Astrocyte (in vitro differentiated cells and primary cell): ENCODE results near the gene CERS3. TPM values are rescaled to one million over a fixed set of nuclear protein-coding genes. Genes with fewer than 3 reads are reported as not detected.

Experiments
- DNase-seq: peaks from one replicate; pipeline ENCODE4 v3.0.0-alpha.2; 2010; ENCODE audit warnings: low read depth
- FAIRE-seq: peaks from 2 replicates; lab custom pipeline; 2011; peaks lifted over from hg19 to GRCh38; lab: Jason Lieb, UNC
- H2AFZ ChIP-seq: 2 replicates; pipeline ENCODE4 v1.6.0; 2012; ENCODE audit warnings: low read depth, low read length, inconsistent platforms
- H3K27ac ChIP-seq: 2 replicates; pipeline ENCODE4 v1.5.1; 2011; ENCODE audit warnings: low read depth, low read length, inconsistent platforms
- H3K27me3 ChIP-seq: 2 replicates; pipeline ENCODE4 v1.6.0; 2011; ENCODE audit warnings: low read length, inconsistent platforms; ENCODE audit not compliant: insufficient read depth
- H3K36me3 ChIP-seq: 2 replicates; pipeline ENCODE4 v1.5.1; 2011; ENCODE audit warnings: low read length, inconsistent platforms; ENCODE audit not compliant: insufficient read depth
- H3K4me1 ChIP-seq: 2 replicates; pipeline ENCODE4 v1.5.1; 2011; ENCODE audit warnings: low read length, inconsistent platforms; ENCODE audit not compliant: insufficient read depth
- H3K4me2 ChIP-seq: 2 replicates; pipeline ENCODE4 v1.6.0; 2012; ENCODE audit warnings: low read length, inconsistent platforms
- H3K4me3 ChIP-seq: 2 replicates; pipeline ENCODE4 v1.5.1; 2011; ENCODE audit warnings: low read depth, mild to moderate bottlenecking, low read length, inconsistent platforms; ENCODE audit not compliant: insufficient read depth
- H3K79me2 ChIP-seq: 2 replicates; pipeline ENCODE4 v1.6.0; 2012; ENCODE audit warnings: mild to moderate bottlenecking, low read length, inconsistent platforms; ENCODE audit not compliant: insufficient read depth
- H3K9ac ChIP-seq: 2 replicates; pipeline ENCODE4 v1.6.0; 2012; ENCODE audit warnings: mild to moderate bottlenecking, low read length, inconsistent platforms
- H3K9me3 ChIP-seq: 2 replicates; pipeline ENCODE4 v1.5.1; 2012; ENCODE audit warnings: low read depth, mild to moderate bottlenecking, low read length, inconsistent platforms; ENCODE audit not compliant: insufficient read depth
- H4K20me1 ChIP-seq: 2 replicates; pipeline ENCODE4 v1.6.0; 2012; ENCODE audit warnings: low read length, inconsistent platforms; ENCODE audit not compliant: insufficient read depth
- H3K27ac Mint-ChIP-seq: one replicate; pipeline ENCODE4 v1.8.0; 2021; ENCODE audit warnings: mild to moderate bottlenecking, mixed read lengths; ENCODE audit not compliant: unreplicated experiment
- H3K27me3 Mint-ChIP-seq: one replicate; pipeline ENCODE4 v1.8.0; 2021; ENCODE audit warnings: low read depth, mixed read lengths; ENCODE audit not compliant: unreplicated experiment
- H3K36me3 Mint-ChIP-seq: one replicate; pipeline ENCODE4 v1.8.0; 2021; ENCODE audit warnings: low read depth, mixed read lengths; ENCODE audit not compliant: unreplicated experiment
- H3K4me1 Mint-ChIP-seq: one replicate; pipeline ENCODE4 v1.8.0; 2021; ENCODE audit warnings: low read depth, mixed read lengths; ENCODE audit not compliant: unreplicated experiment
- H3K4me3 Mint-ChIP-seq: one replicate; pipeline ENCODE4 v1.8.0; 2021; ENCODE audit warnings: mild to moderate bottlenecking, moderate library complexity, mixed read lengths; ENCODE audit not compliant: unreplicated experiment
- H3K9me3 Mint-ChIP-seq: one replicate; pipeline ENCODE4 v1.8.0; 2021; ENCODE audit warnings: mild to moderate bottlenecking, mixed read lengths; ENCODE audit not compliant: unreplicated experiment
- CTCF ChIP-seq: IDR thresholded peaks from 2 replicates; pipeline ENCODE4 v1.5.1; 2011; ENCODE audit warnings: low read depth, mild to moderate bottlenecking, inconsistent platforms, low read length, moderate library complexity; ENCODE audit not compliant: insufficient read depth
- EZH2 ChIP-seq: IDR thresholded peaks from 2 replicates; pipeline ENCODE4 v1.6.1; 2012; ENCODE audit warnings: mild to moderate bottlenecking, low read length, inconsistent platforms; ENCODE audit not compliant: insufficient read depth
- total RNA-seq: library from RNA; stranded (reverse); gene quantifications from 2 replicates; pipeline ENCODE4 v1.2.1, GENCODE V29; 2021

CERS3 gene
- total RNA-seq, 1 donor from 2014 or later: not detected

- no peak overlapping the region for H3K9ac ChIP-seq
- peaks cover 16% of the 10 kb centered on the region for H3K27me3 Mint-ChIP-seq
Measured at GRCh38 chr15:100531204-100531603, 2.5 kb upstream of the CERS3 start.

GRCh38 chr15:100529556-100529955, 806 bp upstream of the CERS3 start:
- Histone ChIP-seq H3K9ac (no peak overlapping the region), H3K4me1 (no peaks in the 10 kb centered on the region), H3K9me3 (no peaks in the 10 kb centered on the region), H3K27ac (no peak overlapping the region), H3K4me3 (no peak overlapping the region), H3K79me2 (no peaks in the 10 kb centered on the region), H3K36me3 (no peaks in the 10 kb centered on the region), H4K20me1 (no peaks in the 10 kb centered on the region), H3K27me3 (no peaks in the 10 kb centered on the region), H2AFZ (no peak overlapping the region), H3K4me2 (no peak overlapping the region)
- FAIRE-seq (no peak), DNase-seq (no peak)
- Mint-ChIP-seq H3K9me3 (no peaks in the 10 kb centered on the region), H3K4me1 (no peaks in the 10 kb centered on the region), H3K27ac (no peak overlapping the region), H3K4me3 (no peak overlapping the region), H3K36me3 (no peaks in the 10 kb centered on the region), H3K27me3 (peaks cover 16% of the 10 kb centered on the region)
- TF ChIP-seq EZH2: no peak
- TF ChIP-seq CTCF: no peak

More at GRCh38 chr15:100531204-100531603, 2.5 kb upstream of the CERS3 start:
- Histone ChIP-seq H4K20me1 (no peaks in the 10 kb centered on the region), H3K4me1 (no peaks in the 10 kb centered on the region), H3K36me3 (no peaks in the 10 kb centered on the region), H3K27ac (no peak overlapping the region), H3K27me3 (no peaks in the 10 kb centered on the region), H3K4me2 (no peak overlapping the region), H2AFZ (no peak overlapping the region), H3K9me3 (no peaks in the 10 kb centered on the region), H3K79me2 (no peaks in the 10 kb centered on the region), H3K4me3 (no peak overlapping the region)
- H3K36me3 Mint-ChIP-seq: no peaks in the 10 kb centered on the region
- H3K27ac Mint-ChIP-seq: no peak overlapping the region
- FAIRE-seq: no peak
- no peak overlapping the region for H3K4me3 Mint-ChIP-seq
- TF ChIP-seq EZH2: no peak
- TF ChIP-seq CTCF: no peak
- H3K4me1 Mint-ChIP-seq: no peaks in the 10 kb centered on the region
- H3K9me3 Mint-ChIP-seq: no peaks in the 10 kb centered on the region
- DNase-seq: no peak

DNA sequence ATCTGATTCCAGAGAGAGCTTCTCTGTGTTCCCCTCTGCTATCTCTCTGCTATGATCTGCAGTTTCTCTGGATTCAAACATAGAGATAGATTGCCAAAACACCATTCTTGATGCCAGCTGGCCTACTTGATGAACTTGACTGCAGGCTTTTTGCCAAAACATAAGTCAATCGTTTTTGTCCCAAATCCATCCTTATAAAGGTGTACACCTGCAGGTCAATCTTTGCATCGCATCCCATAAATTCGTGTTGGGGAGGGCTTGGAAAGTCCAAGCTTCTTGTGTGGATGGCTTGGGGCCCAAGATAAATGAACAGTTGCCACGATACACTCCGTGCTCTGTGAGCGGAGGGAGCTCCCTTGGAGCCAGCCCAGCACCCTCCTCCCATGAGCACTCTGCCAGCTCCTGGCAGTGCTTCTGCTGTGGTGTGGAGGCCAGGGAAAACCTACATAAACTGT, 2.7 kb downstream of the CERS3 start:
- peaks cover 2% of the 10 kb centered on the region for H3K9me3 Mint-ChIP-seq

More for the DNA sequence above, 2.7 kb downstream of the CERS3 start:
- H3K27me3 ChIP-seq: no peaks in the 10 kb centered on the region
- no peaks in the 10 kb centered on the region for H3K79me2 ChIP-seq
- peaks cover 3% of the 10 kb centered on the region for H3K9me3 ChIP-seq
- no peak overlapping the region for H3K27ac ChIP-seq
- Mint-ChIP-seq H3K27me3 (peaks cover 8% of the 10 kb centered on the region), H3K36me3 (no peaks in the 10 kb centered on the region), H3K4me1 (no peaks in the 10 kb centered on the region), H3K27ac (no peak overlapping the region), H3K4me3 (no peak overlapping the region)
- no peak overlapping the region for H3K9ac ChIP-seq
- H2AFZ ChIP-seq: no peak overlapping the region
- H3K4me3 ChIP-seq: no peak overlapping the region
- H4K20me1 ChIP-seq: no peaks in the 10 kb centered on the region
- no peak for DNase-seq
- no peak overlapping the region for H3K4me2 ChIP-seq
- no peaks in the 10 kb centered on the region for H3K36me3 ChIP-seq
- TF ChIP-seq CTCF (no peak), EZH2 (no peak)
- FAIRE-seq: no peak
- H3K4me1 ChIP-seq: no peaks in the 10 kb centered on the region
